ENCODE measurements around the gene CRISPLD2.

GRCh38 chr16:84947022-84947421 lies 127.2 kb downstream of the CRISPLD2 start:
- no peak for TF ChIP-seq CTCF (conservative IDR thresholded peaks at IDR 0.05; ENCODE audit: low read length)
- TF ChIP-seq EZH2phosphoT487 (IDR thresholded peaks at IDR 0.05; ENCODE audit: borderline replicate concordance), result no peak

All from Loucy (cell line).